ENCODE results near the gene WFDC12. TPM values are rescaled to one million over a fixed set of nuclear protein-coding genes. Genes with fewer than 3 reads are reported as not detected.

Gene WFDC12
- total RNA-seq, 1 donor from 2014 or later, result not detected

DNA sequence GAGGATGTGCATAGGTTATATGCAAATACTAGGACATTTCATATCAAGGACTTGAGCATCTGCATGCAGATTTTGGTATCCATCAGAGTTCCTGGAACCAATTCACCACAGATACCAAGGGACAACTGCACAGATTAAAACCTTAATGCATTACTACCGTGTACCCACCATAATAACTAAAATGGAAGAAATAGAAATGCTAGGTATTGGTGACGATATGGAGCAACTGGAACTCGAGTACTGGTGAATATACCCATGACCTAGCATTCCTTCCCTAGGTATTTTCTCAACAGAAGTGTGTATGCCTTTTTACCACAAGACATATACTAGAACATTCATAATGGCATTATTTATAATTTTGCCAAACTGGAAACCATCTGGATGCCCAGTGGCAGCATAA, 41.8 kb downstream of the WFDC12 start:
- Mint-ChIP-seq H3K27me3 (ENCODE audit: insufficient read depth, low read depth) (peaks cover 6% of the 10 kb centered on the region), H3K4me3 (no peak overlapping the region), H3K9me3 (peaks cover 10% of the 10 kb centered on the region), H3K4me1 (no peaks in the 10 kb centered on the region), H3K27ac (no peak overlapping the region), H3K36me3 (peaks cover 28% of the 10 kb centered on the region)
- no peaks in the 10 kb centered on the region for H4K20me1 ChIP-seq (ENCODE audit: low read depth)
- no peak overlapping the region for H3K4me2 ChIP-seq
- no peaks in the 10 kb centered on the region for H3F3A ChIP-seq (ENCODE audit: low read depth)
- no peak overlapping the region for H3K27ac ChIP-seq
- no peak for TF ChIP-seq CTCF (IDR thresholded peaks at IDR 0.05)
- TF ChIP-seq EZH2 (IDR thresholded peaks at IDR 0.05), result no peak
- no peak for TF ChIP-seq EZH2phosphoT487 (IDR thresholded peaks at IDR 0.05)
- DNase-seq (ENCODE audit: low spot score), result no peak
- H3K4me1 ChIP-seq, result no peaks in the 10 kb centered on the region
- no peak overlapping the region for H3K4me3 ChIP-seq
- no peaks in the 10 kb centered on the region for H3K79me2 ChIP-seq (ENCODE audit: low read depth)
- H3K36me3 ChIP-seq, result no peaks in the 10 kb centered on the region
- H3K9ac ChIP-seq, result no peak overlapping the region
- H2AFZ ChIP-seq (replicated peaks), result no peak overlapping the region
- no peaks in the 10 kb centered on the region for H3K9me3 ChIP-seq (ENCODE audit: low read depth)
- no peaks in the 10 kb centered on the region for H3K27me3 ChIP-seq

- Histone ChIP-seq H3K27ac (no peak overlapping the region), H3K4me3 (no peak overlapping the region), H3K27me3 (no peaks in the 10 kb centered on the region), H4K20me1 (ENCODE audit: low read depth) (no peaks in the 10 kb centered on the region), H3K36me3 (no peaks in the 10 kb centered on the region), H3K9ac (no peak overlapping the region), H2AFZ (replicated peaks) (no peak overlapping the region), H3K4me1 (no peaks in the 10 kb centered on the region), H3K79me2 (ENCODE audit: low read depth) (no peaks in the 10 kb centered on the region), H3K4me2 (no peak overlapping the region), H3K9me3 (ENCODE audit: low read depth) (no peaks in the 10 kb centered on the region), H3F3A (ENCODE audit: low read depth) (no peaks in the 10 kb centered on the region)
- Mint-ChIP-seq H3K4me3 (no peak overlapping the region), H3K27ac (no peak overlapping the region), H3K36me3 (peaks cover 37% of the 10 kb centered on the region), H3K4me1 (no peaks in the 10 kb centered on the region), H3K27me3 (ENCODE audit: insufficient read depth, low read depth) (peaks cover 6% of the 10 kb centered on the region), H3K9me3 (peaks cover 10% of the 10 kb centered on the region)
- TF ChIP-seq EZH2phosphoT487 (IDR thresholded peaks at IDR 0.05), result no peak
- no peak for TF ChIP-seq EZH2 (IDR thresholded peaks at IDR 0.05)
- TF ChIP-seq CTCF (IDR thresholded peaks at IDR 0.05), result peak; percentile 22
- DNase-seq (ENCODE audit: low spot score), result no peak
Measured at GRCh38 chr20:45080867-45081624, 43.2 kb downstream of the WFDC12 start.

DNA sequence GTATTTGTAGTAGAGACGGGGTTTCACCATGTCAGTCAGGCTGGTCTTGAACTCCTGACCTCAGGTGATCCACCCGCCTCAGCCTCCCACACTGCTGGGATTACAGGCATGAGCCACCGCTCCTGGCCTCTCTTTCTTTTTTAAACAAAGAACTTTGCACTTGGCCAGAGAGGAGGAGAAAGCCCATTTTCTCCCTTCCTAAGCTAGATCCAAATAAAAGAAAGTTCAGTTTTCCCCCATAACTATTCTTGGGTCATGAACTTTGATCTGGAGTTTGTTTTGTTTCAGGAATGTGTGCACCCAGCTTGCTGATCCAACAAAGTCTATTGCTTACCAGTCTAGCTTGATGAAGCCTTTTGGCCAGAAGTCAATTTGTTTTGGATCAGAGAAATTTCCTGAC, 46.7 kb downstream of the WFDC12 start:
- no peaks in the 10 kb centered on the region for H3F3A ChIP-seq (ENCODE audit: low read depth)
- TF ChIP-seq EZH2 (IDR thresholded peaks at IDR 0.05) (no peak), CTCF (IDR thresholded peaks at IDR 0.05) (no peak), EZH2phosphoT487 (IDR thresholded peaks at IDR 0.05) (no peak)
- no peak overlapping the region for H3K27ac ChIP-seq
- no peaks in the 10 kb centered on the region for H4K20me1 ChIP-seq (ENCODE audit: low read depth)
- H3K27me3 Mint-ChIP-seq (ENCODE audit: insufficient read depth, low read depth), result peaks cover 2% of the 10 kb centered on the region
- H2AFZ ChIP-seq (replicated peaks), result no peak overlapping the region
- no peaks in the 10 kb centered on the region for H3K79me2 ChIP-seq (ENCODE audit: low read depth)
- H3K4me2 ChIP-seq, result no peak overlapping the region
- H3K27ac Mint-ChIP-seq, result no peak overlapping the region
- no peaks in the 10 kb centered on the region for H3K36me3 ChIP-seq
- H3K36me3 Mint-ChIP-seq, result peaks cover 30% of the 10 kb centered on the region
- no peaks in the 10 kb centered on the region for H3K4me1 ChIP-seq
- no peaks in the 10 kb centered on the region for H3K4me1 Mint-ChIP-seq
- H3K9me3 Mint-ChIP-seq, result peaks cover 4% of the 10 kb centered on the region
- H3K27me3 ChIP-seq, result no peaks in the 10 kb centered on the region
- no peak for DNase-seq (ENCODE audit: low spot score)
- no peak overlapping the region for H3K9ac ChIP-seq
- no peak overlapping the region for H3K4me3 ChIP-seq
- H3K9me3 ChIP-seq (ENCODE audit: low read depth), result no peaks in the 10 kb centered on the region
- H3K4me3 Mint-ChIP-seq, result no peak overlapping the region

Other genes with a start within 250 kb of the WFDC12 start
- 99.4 and 107 TPM in 2 replicates for gene YWHAB, start 238.8 kb downstream of the WFDC12 start, total RNA-seq (ENCODE audit: low replicate concordance)
- 45.3 and 56.3 TPM in 2 replicates for gene PABPC1L, start 214.4 kb downstream of the WFDC12 start, total RNA-seq (ENCODE audit: low replicate concordance)
- 27.3 and 51.8 TPM in 2 replicates for gene TOMM34, start 164.1 kb downstream of the WFDC12 start, total RNA-seq (ENCODE audit: low replicate concordance)
- 32.7 and 46.1 TPM in 2 replicates for gene STK4, start 158.0 kb downstream of the WFDC12 start, total RNA-seq (ENCODE audit: low replicate concordance)
- gene KCNS1, start 23.3 kb downstream of the WFDC12 start, total RNA-seq (ENCODE audit: low replicate concordance), result 0.03 TPM in 1 of 2 replicates, not detected in the other
- gene WFDC5, start 9.3 kb downstream of the WFDC12 start, total RNA-seq (ENCODE audit: low replicate concordance), result not detected in 2 replicates
- not detected in 2 replicates for gene PI3, start 50.4 kb upstream of the WFDC12 start, total RNA-seq (ENCODE audit: low replicate concordance)
- not detected in 2 replicates for gene SEMG1, start 82.6 kb upstream of the WFDC12 start, total RNA-seq (ENCODE audit: low replicate concordance)
- not detected in 2 replicates for gene SEMG2, start 96.9 kb upstream of the WFDC12 start, total RNA-seq (ENCODE audit: low replicate concordance)
- gene SLPI, start 130.1 kb upstream of the WFDC12 start, total RNA-seq (ENCODE audit: low replicate concordance), result not detected in 2 replicates
- gene RBPJL, start 182.4 kb upstream of the WFDC12 start, total RNA-seq (ENCODE audit: low replicate concordance), result not detected in 2 replicates
- gene MATN4, start 183.8 kb upstream of the WFDC12 start, total RNA-seq (ENCODE audit: low replicate concordance), result 0.06 TPM in 1 of 2 replicates, not detected in the other
- 19.3 and 27.6 TPM in 2 replicates for gene SDC4, start 224.0 kb upstream of the WFDC12 start, total RNA-seq (ENCODE audit: low replicate concordance)
- 10.5 and 21.5 TPM in 2 replicates for gene SYS1, start 238.7 kb upstream of the WFDC12 start, total RNA-seq (ENCODE audit: low replicate concordance)

All from neural progenitor cell (in vitro differentiated cells).